ENCODE data around the gene LSM12.

DNA sequence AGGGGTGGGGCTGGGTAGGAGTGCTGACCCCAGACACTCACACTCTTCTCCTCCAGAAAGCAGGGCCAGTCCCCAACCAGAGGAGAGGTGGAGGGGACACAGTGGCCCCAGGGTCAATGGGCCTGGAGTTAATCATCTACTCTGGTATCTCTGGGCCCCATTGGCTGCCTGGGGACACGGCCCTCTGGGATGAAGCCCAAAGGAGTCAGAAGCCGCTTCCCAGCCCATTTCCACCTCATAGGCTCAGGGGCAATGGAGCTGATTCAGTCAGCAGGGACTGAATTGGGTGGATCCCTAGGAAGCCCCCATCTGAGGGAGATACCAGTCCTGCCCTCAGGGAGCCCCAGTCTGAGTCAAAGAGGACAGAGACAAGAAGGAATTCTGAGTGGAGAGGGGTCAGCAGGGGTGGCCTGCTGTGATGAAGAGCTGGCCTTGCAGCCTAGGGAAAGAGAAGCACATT, 65.0 kb downstream of the LSM12 start:
- TF ChIP-seq CTCF (IDR thresholded peaks at IDR 0.05): no peak
- TF ChIP-seq POLR2A (IDR thresholded peaks at IDR 0.05): no peak

Measured in uterus (tissue), 2 donors.